Mesenchymal stem cell (in vitro differentiated cells and primary cell): ENCODE measurements around the gene SEMA3D.

ENCODE experiments used
- DNase-seq: peaks from one replicate; pipeline ENCODE4 v3.0.0-alpha.2; 2013
- H2AFZ ChIP-seq: one replicate; pipeline ENCODE4 v1.6.1; 2013; ENCODE audit warnings: low read depth, mild to moderate bottlenecking, control low read depth, inconsistent platforms, low read length, moderate library complexity
- H2AK5ac ChIP-seq: 2 replicates; pipeline ENCODE4 v1.6.1; 2013; ENCODE audit warnings: low read length, moderate library complexity, mild to moderate bottlenecking, inconsistent platforms; ENCODE audit not compliant: severe bottlenecking
- H2BK120ac ChIP-seq: one replicate; pipeline ENCODE4 v1.6.1; 2013; ENCODE audit warnings: low read depth, mild to moderate bottlenecking, inconsistent platforms, low read length, moderate library complexity
- H2BK12ac ChIP-seq, 2 experiments: one replicate each; pipeline ENCODE4 v1.6.1; 2013; ENCODE audit warnings: inconsistent platforms in 2 of 2, low read length in 2 of 2, mild to moderate bottlenecking in 2 of 2, moderate library complexity in 2 of 2, control low read depth in 1 of 2
- H2BK15ac ChIP-seq: one replicate; pipeline ENCODE4 v1.6.1; 2013; ENCODE audit warnings: mild to moderate bottlenecking, low read depth, inconsistent platforms; ENCODE audit not compliant: poor library complexity, severe bottlenecking
- H2BK5ac ChIP-seq: 2 replicates; pipeline ENCODE4 v1.6.1; 2013; ENCODE audit warnings: low read depth, mild to moderate bottlenecking, low read length, control low read depth, inconsistent platforms; ENCODE audit not compliant: poor library complexity, severe bottlenecking
- H3K14ac ChIP-seq, 2 experiments: one replicate each; pipeline ENCODE4 v1.6.1; 2013; ENCODE audit warnings: inconsistent platforms in 2 of 2, low read length in 2 of 2, control low read depth in 1 of 2, mild to moderate bottlenecking in 1 of 2, moderate library complexity in 1 of 2
- H3K18ac ChIP-seq, 2 experiments: one replicate each; pipeline ENCODE4 v1.6.1; 2013; ENCODE audit warnings: inconsistent platforms in 2 of 2, low read length in 2 of 2, control low read depth in 1 of 2, low read depth in 1 of 2, mild to moderate bottlenecking in 1 of 2
- H3K23ac ChIP-seq, 2 experiments: one replicate each; pipeline ENCODE4 v1.6.1; 2013; ENCODE audit warnings: inconsistent platforms in 2 of 2, low read length in 2 of 2, mild to moderate bottlenecking in 2 of 2, moderate library complexity in 2 of 2, control low read depth in 1 of 2
- H3K27ac ChIP-seq: 2 replicates; pipeline ENCODE4 v1.5.1; 2013; ENCODE audit warnings: mild to moderate bottlenecking, moderate library complexity, low read length, control low read depth, inconsistent platforms; ENCODE audit not compliant: poor library complexity, severe bottlenecking
- H3K27me3 ChIP-seq, 2 experiments: 2 replicates each; pipeline versions ENCODE4 v1.6.1 to v1.7.0; 2013; ENCODE audit warnings: low read length in 2 of 2, mild to moderate bottlenecking in 2 of 2, moderate library complexity in 2 of 2, control low read depth in 1 of 2, inconsistent platforms in 1 of 2; ENCODE audit not compliant: control insufficient read depth in 1 of 2, insufficient read depth in 1 of 2
- H3K36me3 ChIP-seq, 2 experiments: 2 replicates each; pipeline versions ENCODE4 v1.6.1 to v1.7.0; 2013; ENCODE audit warnings: low read length in 2 of 2, control low read depth in 1 of 2, inconsistent platforms in 1 of 2, low read depth in 1 of 2, mild to moderate bottlenecking in 1 of 2; ENCODE audit not compliant: insufficient read depth in 2 of 2, control insufficient read depth in 1 of 2
- H3K4ac ChIP-seq, 2 experiments: one replicate each; pipeline ENCODE4 v1.6.1; 2013; ENCODE audit warnings: inconsistent platforms in 2 of 2, low read length in 2 of 2, mild to moderate bottlenecking in 2 of 2, moderate library complexity in 2 of 2, control low read depth in 1 of 2, low read depth in 1 of 2
- H3K4me1 ChIP-seq: 2 replicates; pipeline ENCODE4 v1.6.1; 2013; ENCODE audit warnings: low read depth, low read length, control low read depth; ENCODE audit not compliant: control insufficient read depth, insufficient read depth
- H3K4me2 ChIP-seq: 2 replicates; pipeline ENCODE4 v1.6.1; 2013; ENCODE audit warnings: low read length, mild to moderate bottlenecking, inconsistent platforms; ENCODE audit not compliant: poor library complexity, severe bottlenecking
- H3K4me3 ChIP-seq, 2 experiments: 2 replicates each; pipeline versions ENCODE4 v1.5.1 to v1.7.0; 2013; ENCODE audit warnings: low read length in 2 of 2, mild to moderate bottlenecking in 2 of 2, control low read depth in 1 of 2, low read depth in 1 of 2; ENCODE audit not compliant: insufficient read depth in 1 of 2
- H3K79me1 ChIP-seq: replicated peaks from 2 replicates; pipeline ENCODE4 v1.6.1; 2013; ENCODE audit warnings: mild to moderate bottlenecking, control low read depth, low read length, inconsistent platforms; ENCODE audit not compliant: poor library complexity, severe bottlenecking
- H3K9ac ChIP-seq: 2 replicates; pipeline ENCODE4 v1.7.0; 2013; ENCODE audit warnings: mild to moderate bottlenecking, low read length, moderate library complexity
- H3K9me3 ChIP-seq: 2 replicates; pipeline ENCODE4 v1.7.0; 2013; ENCODE audit warnings: mild to moderate bottlenecking, low read length; ENCODE audit not compliant: control insufficient read depth
- H4K8ac ChIP-seq: one replicate; pipeline ENCODE4 v1.6.1; 2013; ENCODE audit warnings: inconsistent platforms, mild to moderate bottlenecking, low read length, moderate library complexity
- H4K91ac ChIP-seq: one replicate; pipeline ENCODE4 v1.6.1; 2013; ENCODE audit warnings: mild to moderate bottlenecking, low read length, inconsistent platforms
- WGBS: methylation state at CpG from one replicate; pipeline ENCODE4 v1.1.7; 2013; ENCODE audit warnings: mixed read lengths; 5-methylcytosine and 5-hydroxymethylcytosine counted together

SEMA3D gene

GRCh38 chr7:85070967-85071628, 115.8 kb downstream of the SEMA3D start:
- WGBS, result 97% methylated on average over 4 of the region's 5 CpGs

GRCh38 chr7:85068799-85069198, 118.1 kb downstream of the SEMA3D start:
- Histone ChIP-seq H2AFZ (no peak overlapping the region), H3K18ac (no peak overlapping the region), H2BK120ac (no peak overlapping the region), H3K4me2 (no peak overlapping the region), H3K9ac (no peak overlapping the region), H4K8ac (no peak overlapping the region), H3K23ac (no peak overlapping the region), H4K91ac (no peak overlapping the region), H3K27ac (no peak overlapping the region), H3K14ac (no peak overlapping the region), H3K4me3 (no peak overlapping the region), H3K79me1 (no peaks in the 10 kb centered on the region), H3K36me3 (no peaks in the 10 kb centered on the region), H2AK5ac (no peak overlapping the region), H3K27me3 (peaks cover 0 to 15% of the 10 kb centered on the region in 2 experiments), H3K4me1 (peaks cover 3% of the 10 kb centered on the region), H2BK5ac (no peak overlapping the region), H2BK15ac (no peak overlapping the region), H3K9me3 (no peaks in the 10 kb centered on the region), H3K4ac (no peak overlapping the region), H2BK12ac (no peak overlapping the region)
- WGBS, result no CpG with 5 or more reads among the region's 1 CpG
- peak; percentile 48 for DNase-seq

More at GRCh38 chr7:85070967-85071628, 115.8 kb downstream of the SEMA3D start:
- Histone ChIP-seq H3K4me2 (no peak overlapping the region), H3K27ac (no peak overlapping the region), H3K36me3 (no peaks in the 10 kb centered on the region), H3K9me3 (no peaks in the 10 kb centered on the region), H3K4me3 (no peak overlapping the region), H3K4me1 (peaks cover 3% of the 10 kb centered on the region), H2AFZ (no peak overlapping the region), H3K14ac (no peak overlapping the region), H3K23ac (no peak overlapping the region), H2AK5ac (no peak overlapping the region), H2BK5ac (no peak overlapping the region), H2BK12ac (no peak overlapping the region), H2BK15ac (no peak overlapping the region), H3K79me1 (no peaks in the 10 kb centered on the region), H2BK120ac (no peak overlapping the region), H3K18ac (peak overlapping the region in 1 of 2 experiments; percentile 12), H3K27me3 (peaks cover 0 to 11% of the 10 kb centered on the region in 2 experiments), H4K8ac (no peak overlapping the region), H3K4ac (peak overlapping the region in 1 of 2 experiments; percentile 28), H3K9ac (no peak overlapping the region), H4K91ac (no peak overlapping the region)
- DNase-seq, result peak; percentile 34

GRCh38 chr7:85067371-85067770, 119.5 kb downstream of the SEMA3D start:
- Histone ChIP-seq H2AFZ (no peak overlapping the region), H3K27me3 (peaks cover 0 to 22% of the 10 kb centered on the region in 2 experiments), H3K36me3 (no peaks in the 10 kb centered on the region), H4K91ac (no peak overlapping the region), H3K4me1 (peaks cover 3% of the 10 kb centered on the region), H2BK120ac (no peak overlapping the region), H3K4me3 (no peak overlapping the region), H2BK5ac (no peak overlapping the region), H3K9me3 (no peaks in the 10 kb centered on the region), H3K14ac (no peak overlapping the region), H2BK15ac (no peak overlapping the region), H3K4ac (no peak overlapping the region), H3K79me1 (no peaks in the 10 kb centered on the region), H3K27ac (no peak overlapping the region), H3K4me2 (no peak overlapping the region), H2AK5ac (no peak overlapping the region), H3K18ac (no peak overlapping the region), H3K23ac (no peak overlapping the region), H3K9ac (no peak overlapping the region), H4K8ac (no peak overlapping the region), H2BK12ac (no peak overlapping the region)
- WGBS, result no CpG with 5 or more reads among the region's 1 CpG
- DNase-seq, result no peak

GRCh38 chr7:85065888-85066485, 120.9 kb downstream of the SEMA3D start:
- Histone ChIP-seq H3K4ac (no peak overlapping the region), H3K4me1 (peaks cover 3% of the 10 kb centered on the region), H2BK5ac (no peak overlapping the region), H3K4me2 (no peak overlapping the region), H3K23ac (no peak overlapping the region), H2BK15ac (peak overlapping the region; percentile 52), H2BK12ac (peak overlapping the region in 1 of 2 experiments; percentile 78), H2AK5ac (no peak overlapping the region), H3K27me3 (peaks cover 0 to 30% of the 10 kb centered on the region in 2 experiments), H3K79me1 (no peaks in the 10 kb centered on the region), H3K27ac (no peak overlapping the region), H3K4me3 (no peak overlapping the region), H4K8ac (no peak overlapping the region), H3K18ac (no peak overlapping the region), H3K36me3 (no peaks in the 10 kb centered on the region), H3K9me3 (no peaks in the 10 kb centered on the region), H3K14ac (no peak overlapping the region), H2BK120ac (no peak overlapping the region), H3K9ac (no peak overlapping the region), H2AFZ (no peak overlapping the region), H4K91ac (no peak overlapping the region)
- DNase-seq, result peak; percentile 14
